HAP-1 (cell line): Measurements from ENCODE around the gene UBD.

Experiments
- DNase-seq, 2 experiments: peaks; one replicate each; pipeline ENCODE4 v3.0.0-alpha.2; 2016 to 2020; ENCODE audit warnings: low spot score in 2 of 2
- H3K27me3 ChIP-seq: fragments of 250-450 bp; sonication (Bioruptor Pico); 2 replicates; pipeline ENCODE4 v1.5.1; 2020; ENCODE audit warnings: low read depth, mild to moderate bottlenecking, moderate library complexity
- H3K36me3 ChIP-seq: fragments of 250-450 bp; sonication (Bioruptor Pico); replicated peaks from 2 replicates; pipeline ENCODE4 v1.5.1; 2020; ENCODE audit warnings: mild to moderate bottlenecking
- H3K4me1 ChIP-seq: fragments of 250-450 bp; sonication (Bioruptor Pico); 2 replicates; pipeline ENCODE4 v1.5.1; 2020; ENCODE audit warnings: mild to moderate bottlenecking
- H3K4me3 ChIP-seq: fragments of 250-450 bp; sonication (Bioruptor Pico); 2 replicates; pipeline ENCODE4 v1.5.1; 2020; ENCODE audit warnings: mild to moderate bottlenecking, moderate library complexity
- H3K9me3 ChIP-seq: fragments of 250-450 bp; sonication (Bioruptor Pico); 2 replicates; pipeline ENCODE4 v1.5.1; 2020; ENCODE audit warnings: mild to moderate bottlenecking, moderate library complexity
- in situ Hi-C: fragments of 300-500 bp; cut with MboI; formaldehyde crosslinking; loops from 3 replicates; pipeline ENCODE4 v1.14.3; 2020; ENCODE audit warnings: low sequenced_read_pairs, inconsistent platforms, mixed read lengths

Gene UBD

DNA sequence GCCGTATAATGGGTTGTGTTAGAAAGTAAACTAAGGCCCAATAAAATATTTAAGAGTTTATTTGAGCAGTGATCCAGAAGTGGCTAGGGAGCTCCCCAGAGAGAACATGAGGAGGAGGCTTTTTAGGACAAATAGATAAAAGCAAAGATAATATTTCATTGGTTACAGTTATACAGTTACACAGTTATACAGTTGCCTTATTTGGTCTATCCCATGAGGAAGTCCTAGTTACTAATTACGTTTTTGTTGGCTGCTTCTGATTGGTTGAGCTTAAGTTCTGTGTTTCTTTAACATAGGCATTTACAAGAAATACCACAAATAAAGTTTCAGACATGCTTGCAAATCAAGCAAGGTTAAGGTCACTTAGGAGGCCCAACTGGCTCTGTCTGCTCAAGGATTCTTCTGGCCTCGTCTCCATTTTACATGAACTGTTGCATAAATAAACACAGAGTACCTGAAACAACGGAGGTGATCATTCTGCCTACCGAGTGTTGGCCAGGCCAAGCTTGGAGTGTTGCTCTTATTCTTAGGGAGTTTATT, 7.0 kb downstream of the UBD start:
- H3K4me1 ChIP-seq, result no peaks in the 10 kb centered on the region
- H3K27me3 ChIP-seq, result peaks cover 28% of the 10 kb centered on the region
- no peaks in the 10 kb centered on the region for H3K36me3 ChIP-seq
- H3K4me3 ChIP-seq, result no peak overlapping the region
- DNase-seq, result no peak
- no peaks in the 10 kb centered on the region for H3K9me3 ChIP-seq
- in situ Hi-C loops, result no loop called here

GRCh38 chr6:29547573-29547972, 12.0 kb downstream of the UBD start:
- in situ Hi-C loops, result no loop called here
- DNase-seq, result no peak

DNA sequence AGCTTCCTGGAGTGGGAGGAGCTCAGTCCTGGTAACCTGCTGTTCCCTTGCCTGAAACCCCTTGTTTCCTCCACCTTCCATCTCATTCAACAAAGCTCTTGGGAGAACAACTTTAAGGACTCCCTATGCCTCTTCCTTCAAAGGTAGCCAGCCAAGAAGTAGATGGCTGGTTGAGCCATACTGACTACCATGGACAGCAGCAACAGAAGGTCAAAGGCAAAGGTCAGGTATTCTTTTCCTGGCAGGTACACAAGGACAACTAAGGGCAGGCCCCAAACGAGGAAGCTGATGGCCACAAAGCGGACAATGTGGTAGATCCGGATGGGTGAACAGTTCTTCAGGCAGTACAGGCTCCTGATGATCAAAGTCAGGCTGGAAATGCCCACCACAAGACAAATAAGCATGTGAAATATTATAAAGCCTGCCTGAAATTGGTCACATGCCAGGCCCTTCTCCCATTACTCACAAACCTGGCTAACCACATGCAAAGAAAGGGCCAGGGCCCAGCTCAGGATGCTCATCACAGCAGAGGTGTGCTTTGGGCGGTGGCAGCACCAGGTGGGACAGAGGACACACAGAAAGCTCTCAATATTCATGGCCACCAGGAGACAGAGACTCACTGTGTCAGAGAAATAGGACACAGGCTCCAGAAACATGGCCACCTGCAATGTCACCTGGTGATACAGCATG, 21.7 kb downstream of the UBD start:
- no peaks in the 10 kb centered on the region; the same call in 1 of the 2 replicates for H3K27me3 ChIP-seq
- H3K4me1 ChIP-seq, result no peaks in the 10 kb centered on the region
- DNase-seq, result no peak
- no peak overlapping the region for H3K4me3 ChIP-seq
- in situ Hi-C loops, result no loop called here
- H3K36me3 ChIP-seq, result no peaks in the 10 kb centered on the region
- no peaks in the 10 kb centered on the region for H3K9me3 ChIP-seq

More at GRCh38 chr6:29547573-29547972, 12.0 kb downstream of the UBD start:
- Histone ChIP-seq H3K4me3 (no peak overlapping the region), H3K27me3 (peaks cover 4% of the 10 kb centered on the region), H3K36me3 (no peaks in the 10 kb centered on the region), H3K9me3 (no peaks in the 10 kb centered on the region), H3K4me1 (no peaks in the 10 kb centered on the region)

- Histone ChIP-seq H3K27me3 (no peaks in the 10 kb centered on the region), H3K9me3 (no peaks in the 10 kb centered on the region), H3K4me3 (no peak overlapping the region), H3K36me3 (no peaks in the 10 kb centered on the region), H3K4me1 (no peaks in the 10 kb centered on the region)
- no peak for DNase-seq
- in situ Hi-C loops, result no loop called here
Observed at GRCh38 chr6:29532320-29532951, 27.1 kb downstream of the UBD start.

DNA sequence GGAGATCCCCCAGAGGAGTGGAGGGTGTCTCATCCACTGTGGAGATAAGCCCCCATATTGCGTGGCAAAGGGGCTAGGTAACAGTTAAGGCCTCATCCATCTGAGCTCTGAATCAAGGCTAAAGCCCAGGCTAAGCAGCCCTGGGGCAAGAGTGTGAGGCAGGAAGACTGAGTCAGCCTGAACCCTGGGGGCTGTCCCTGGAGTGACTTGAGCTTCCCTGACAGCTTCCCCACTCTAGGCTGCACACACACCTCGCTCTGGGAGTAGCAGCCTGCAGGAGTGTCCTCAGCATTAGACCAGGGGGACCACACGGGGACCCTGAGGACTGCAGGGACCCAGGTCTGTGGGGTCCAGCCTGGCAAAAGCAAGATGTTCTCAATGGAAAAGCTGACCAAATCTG, 27.9 kb downstream of the UBD start:
- no peaks in the 10 kb centered on the region for H3K27me3 ChIP-seq
- H3K9me3 ChIP-seq, result no peaks in the 10 kb centered on the region
- H3K4me1 ChIP-seq, result no peaks in the 10 kb centered on the region
- in situ Hi-C loops, result no loop called here
- no peaks in the 10 kb centered on the region for H3K36me3 ChIP-seq
- no peak overlapping the region for H3K4me3 ChIP-seq
- DNase-seq, result no peak

DNA sequence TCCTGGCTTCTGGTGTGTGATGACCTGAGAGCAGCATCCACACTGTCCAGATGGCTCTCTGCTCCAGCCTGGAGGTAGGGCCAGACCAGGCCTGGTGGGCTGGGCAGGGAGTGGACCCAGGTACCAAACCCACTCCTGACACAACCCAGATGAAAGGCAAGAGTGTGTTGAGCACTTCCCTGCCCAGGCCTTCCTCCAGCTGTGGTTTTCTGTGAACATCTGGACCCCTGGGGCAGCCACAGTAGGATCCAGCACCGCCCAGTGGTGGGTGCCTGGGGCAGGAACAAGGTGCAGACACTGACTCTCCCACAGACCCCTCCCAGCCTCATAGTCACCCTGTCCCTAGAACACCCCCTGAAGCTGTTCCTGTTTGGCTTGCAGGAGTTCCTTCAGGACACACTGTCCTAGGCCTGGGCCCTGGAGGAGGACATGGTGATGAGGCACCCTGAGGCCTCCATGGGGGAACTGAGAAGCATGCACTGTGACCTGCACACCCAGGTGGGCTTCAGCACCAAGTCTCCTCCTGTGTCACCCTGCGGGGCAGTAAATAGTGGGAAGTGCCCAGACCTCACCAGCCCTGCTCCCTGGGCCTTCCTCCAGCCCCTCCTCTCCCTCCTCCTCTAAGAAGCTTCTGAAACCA, 28.7 kb downstream of the UBD start:
- DNase-seq, result no peak
- in situ Hi-C loops, result no loop called here
- Histone ChIP-seq H3K9me3 (no peaks in the 10 kb centered on the region), H3K27me3 (no peaks in the 10 kb centered on the region), H3K36me3 (no peaks in the 10 kb centered on the region), H3K4me1 (no peaks in the 10 kb centered on the region), H3K4me3 (no peak overlapping the region)

DNA sequence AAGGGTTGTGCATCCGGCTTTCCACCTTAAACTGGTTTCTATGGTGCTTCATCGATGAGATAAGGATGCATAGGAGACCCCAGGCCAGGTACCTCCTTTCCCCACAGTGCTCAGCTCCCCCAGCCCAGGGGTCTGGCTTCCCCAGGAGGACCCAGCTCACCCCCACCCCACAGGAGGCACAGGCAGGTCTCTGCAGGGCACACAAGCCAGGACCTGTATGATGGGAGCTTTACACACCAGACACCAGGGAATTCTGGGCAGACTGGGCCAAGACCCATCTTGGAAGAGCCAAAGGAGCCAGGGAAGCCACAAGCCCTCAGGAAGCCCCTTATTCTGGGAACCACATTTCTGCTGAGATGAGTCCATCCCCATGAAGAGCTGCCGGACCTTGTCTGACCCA, 29.6 kb downstream of the UBD start:
- in situ Hi-C loops, result no loop called here
- H3K27me3 ChIP-seq, result no peaks in the 10 kb centered on the region
- no peaks in the 10 kb centered on the region for H3K4me1 ChIP-seq
- no peak for DNase-seq
- H3K36me3 ChIP-seq, result no peaks in the 10 kb centered on the region
- no peaks in the 10 kb centered on the region for H3K9me3 ChIP-seq
- no peak overlapping the region for H3K4me3 ChIP-seq

DNA sequence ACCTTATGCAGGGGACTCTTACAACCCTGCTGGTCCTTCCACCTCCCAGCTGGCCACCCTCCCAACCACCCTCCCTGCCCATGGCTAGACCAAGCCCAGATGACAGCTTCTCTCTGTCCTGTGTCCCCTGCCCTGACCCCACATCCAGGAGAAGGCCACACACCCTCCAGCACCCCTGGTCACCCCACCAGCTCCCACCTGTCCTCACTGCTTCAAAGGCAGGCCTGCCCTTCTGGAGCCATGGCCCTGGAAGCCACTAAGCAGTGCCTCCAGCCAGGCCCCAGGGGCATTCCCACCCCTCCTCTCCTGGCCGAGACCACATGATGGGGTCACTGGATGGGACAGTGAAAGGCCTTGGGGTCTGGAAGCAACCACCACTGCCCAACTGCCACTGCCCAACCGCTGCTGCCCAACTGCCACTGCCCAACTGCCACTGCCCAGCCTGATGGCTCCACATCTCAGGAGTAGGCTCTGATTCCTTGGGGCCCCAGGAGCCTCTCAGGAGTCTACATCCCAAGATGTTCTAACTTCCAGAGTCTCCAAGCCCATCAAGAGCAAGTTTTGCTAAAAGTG, 30.5 kb downstream of the UBD start:
- no peaks in the 10 kb centered on the region for H3K9me3 ChIP-seq
- no peak overlapping the region for H3K4me3 ChIP-seq
- no peaks in the 10 kb centered on the region for H3K36me3 ChIP-seq
- H3K27me3 ChIP-seq, result no peaks in the 10 kb centered on the region
- no peaks in the 10 kb centered on the region for H3K4me1 ChIP-seq
- DNase-seq, result no peak
- in situ Hi-C loops, result no loop called here

GRCh38 chr6:29528300-29528931, 31.1 kb downstream of the UBD start:
- Histone ChIP-seq H3K9me3 (no peaks in the 10 kb centered on the region), H3K36me3 (no peaks in the 10 kb centered on the region), H3K4me3 (no peak overlapping the region), H3K27me3 (no peaks in the 10 kb centered on the region), H3K4me1 (no peaks in the 10 kb centered on the region)
- no peak for DNase-seq
- in situ Hi-C loops, result no loop called here

DNA sequence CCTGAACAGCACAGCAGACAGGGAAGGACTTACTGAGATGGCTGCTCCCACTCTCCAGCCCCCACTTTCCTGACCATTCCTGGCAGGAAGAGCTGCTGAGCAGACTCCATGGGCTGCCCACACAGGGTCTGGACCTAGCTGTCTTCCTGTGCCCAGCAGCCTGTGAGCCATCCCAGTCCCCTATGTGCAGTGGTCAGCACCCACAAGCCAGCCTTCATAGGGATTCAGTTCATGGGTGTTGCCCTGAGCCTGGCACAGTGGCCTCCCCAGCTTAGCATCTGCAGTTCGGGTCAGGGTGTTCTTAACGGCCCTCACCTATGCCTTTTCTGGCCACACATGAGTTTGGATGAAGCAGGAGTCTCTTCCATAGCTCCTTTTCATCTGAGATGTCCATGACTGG, 32.0 kb downstream of the UBD start:
- in situ Hi-C loops, result no loop called here
- no peaks in the 10 kb centered on the region for H3K9me3 ChIP-seq
- H3K36me3 ChIP-seq, result no peaks in the 10 kb centered on the region
- H3K4me3 ChIP-seq, result no peak overlapping the region
- no peak for DNase-seq
- no peaks in the 10 kb centered on the region for H3K27me3 ChIP-seq
- no peaks in the 10 kb centered on the region for H3K4me1 ChIP-seq

- no peaks in the 10 kb centered on the region for H3K4me1 ChIP-seq
- no peak for DNase-seq
- no peak overlapping the region for H3K4me3 ChIP-seq
- no peaks in the 10 kb centered on the region for H3K27me3 ChIP-seq
- in situ Hi-C loops, result no loop called here
- H3K36me3 ChIP-seq, result no peaks in the 10 kb centered on the region
- no peaks in the 10 kb centered on the region for H3K9me3 ChIP-seq
Observed at GRCh38 chr6:29527126-29527525, 32.4 kb downstream of the UBD start.

GRCh38 chr6:29525311-29525639, 34.3 kb downstream of the UBD start:
- no peaks in the 10 kb centered on the region for H3K4me1 ChIP-seq
- no peaks in the 10 kb centered on the region for H3K36me3 ChIP-seq
- in situ Hi-C loops, result no loop called here
- H3K4me3 ChIP-seq, result no peak overlapping the region
- H3K27me3 ChIP-seq, result no peaks in the 10 kb centered on the region
- H3K9me3 ChIP-seq, result no peaks in the 10 kb centered on the region
- DNase-seq, result no peak

DNA sequence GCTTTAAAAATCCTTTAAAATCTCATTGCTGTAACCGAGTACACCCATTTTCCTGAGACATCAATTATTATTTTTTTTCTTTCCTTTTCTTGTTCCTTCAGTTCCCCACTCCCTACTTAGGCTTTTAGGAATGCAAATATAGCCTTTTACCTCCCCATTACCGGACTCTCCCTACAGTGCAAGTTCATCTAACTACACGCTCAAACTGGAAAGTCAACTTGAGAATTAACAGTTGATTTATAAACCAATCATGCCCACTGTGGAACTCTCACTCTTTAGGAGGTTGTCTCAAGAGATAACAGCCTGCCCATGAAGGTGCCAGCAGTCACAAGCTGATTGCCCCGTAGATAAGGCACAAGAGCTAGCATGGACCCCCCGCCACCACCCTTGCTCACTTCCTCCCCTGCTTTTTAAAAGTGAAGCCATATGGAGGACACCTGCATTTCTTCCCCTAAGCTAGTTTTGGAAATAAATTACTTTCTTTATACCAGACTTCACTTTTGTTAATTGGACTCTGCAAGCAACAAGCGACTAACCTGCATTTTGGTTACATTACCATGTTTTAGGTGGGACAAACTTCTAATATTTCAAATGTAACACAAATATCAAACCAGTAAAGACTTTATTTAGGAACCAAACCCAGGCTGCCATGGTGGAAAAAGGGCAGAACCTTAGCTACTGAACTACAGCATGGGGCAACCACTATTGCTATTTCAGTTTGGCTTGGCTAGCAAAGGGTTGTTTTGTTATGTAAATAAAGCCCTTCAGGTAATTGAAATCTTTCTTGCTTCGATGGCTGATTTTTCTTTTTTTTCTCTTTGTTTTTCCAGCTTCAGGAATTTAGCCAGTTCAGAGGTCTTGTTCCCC, 34.9 kb downstream of the UBD start:
- no peak for DNase-seq
- in situ Hi-C loops, result no loop called here
- H3K36me3 ChIP-seq, result no peaks in the 10 kb centered on the region
- no peaks in the 10 kb centered on the region for H3K4me1 ChIP-seq
- no peaks in the 10 kb centered on the region for H3K9me3 ChIP-seq
- no peaks in the 10 kb centered on the region for H3K27me3 ChIP-seq
- H3K4me3 ChIP-seq, result no peak overlapping the region
